Endodermal cell (in vitro differentiated cells): ENCODE data around the gene TFB2M. TPM values are rescaled to one million over a fixed set of nuclear protein-coding genes. Genes with fewer than 3 reads are reported as not detected.

Experiments
- DNase-seq: peaks from one replicate; pipeline ENCODE4 v3.0.0-alpha.2; 2017
- H3K27ac ChIP-seq: 2 replicates; pipeline ENCODE4 v1.5.1; 2013; ENCODE audit warnings: mild to moderate bottlenecking, low read depth, low read length, moderate library complexity
- H3K27me3 ChIP-seq: 2 replicates; pipeline ENCODE4 v1.6.1; 2013; ENCODE audit warnings: mild to moderate bottlenecking, low read length, moderate library complexity; ENCODE audit not compliant: insufficient read depth, control insufficient read depth, poor library complexity, severe bottlenecking
- H3K36me3 ChIP-seq: 2 replicates; pipeline ENCODE4 v1.7.0; 2013; ENCODE audit warnings: mild to moderate bottlenecking, low read length, moderate library complexity; ENCODE audit not compliant: control insufficient read depth, insufficient read depth
- H3K4me1 ChIP-seq: one replicate; pipeline ENCODE4 v1.7.0; 2013; ENCODE audit warnings: low read length; ENCODE audit not compliant: control insufficient read depth, insufficient read depth
- H3K4me3 ChIP-seq: 2 replicates; pipeline ENCODE4 v1.5.1; 2013; ENCODE audit warnings: mild to moderate bottlenecking, low read length, moderate library complexity
- H3K9ac ChIP-seq: 2 replicates; pipeline ENCODE4 v1.6.1; 2013; ENCODE audit warnings: mild to moderate bottlenecking, low read length, moderate library complexity; ENCODE audit not compliant: poor library complexity, severe bottlenecking; ENCODE audit errors: extremely low read depth
- H3K9me3 ChIP-seq: 2 replicates; pipeline ENCODE4 v1.6.1; 2013; ENCODE audit warnings: mild to moderate bottlenecking, low read length, moderate library complexity; ENCODE audit not compliant: control insufficient read depth
- H3K27ac Mint-ChIP-seq: 2 replicates; pipeline ENCODE4 v1.8.0; 2020; ENCODE audit warnings: mixed read lengths
- H3K27me3 Mint-ChIP-seq: 2 replicates; pipeline ENCODE4 v1.8.0; 2021; ENCODE audit warnings: mild to moderate bottlenecking, mixed read lengths; ENCODE audit not compliant: insufficient read depth
- H3K36me3 Mint-ChIP-seq: 2 replicates; pipeline ENCODE4 v1.8.0; 2020; ENCODE audit warnings: low read depth, mixed read lengths
- H3K4me1 Mint-ChIP-seq: 2 replicates; pipeline ENCODE4 v1.8.0; 2020; ENCODE audit warnings: mixed read lengths
- H3K4me3 Mint-ChIP-seq: 2 replicates; pipeline ENCODE4 v1.8.0; 2020; ENCODE audit warnings: mild to moderate bottlenecking, moderate library complexity, mixed read lengths
- H3K9me3 Mint-ChIP-seq: 2 replicates; pipeline ENCODE4 v1.8.0; 2020; ENCODE audit warnings: mild to moderate bottlenecking, mixed read lengths
- WGBS, 2 experiments: methylation state at CpG; one replicate each; pipeline versions ENCODE4 v1.1.5 to v1.1.7; 2013; ENCODE audit warnings: missing lambda C conversion rate in 2 of 2, mixed read lengths in 1 of 2; ENCODE audit not compliant: insufficient coverage in 1 of 2, insufficient read length in 1 of 2; 5-methylcytosine and 5-hydroxymethylcytosine counted together
- total RNA-seq, 2 donors: library from RNA; stranded (reverse); fragmentation: NEBNext Ultra II Directional in 1 of 2; extraction: Animal tissue kit (Norgen Biotek cat#: 25700) in 1 of 2; gene quantifications; 2 replicates in 1 of 2; 3 replicates in 1 of 2; pipeline ENCODE4 v1.2.1, GENCODE V29; 2021
- TF ChIP-seq, protein P1 (sequence below): fragments of 200-600 bp; sonication (generic); conservative IDR thresholded peaks from 2 replicates; pipeline ENCODE4 v1.5.0; 2021; ENCODE audit warnings: antibody characterized with exemption, mild to moderate bottlenecking

The TFB2M gene
- total RNA-seq, 2 donors from 2014 or later: 13.2 to 13.7 TPM

GRCh38 chr1:246513041-246513440 is 53.0 kb downstream of the TFB2M start:
- Mint-ChIP-seq H3K27me3 (peaks cover 6% of the 10 kb centered on the region), H3K27ac (no peak overlapping the region), H3K4me1 (no peaks in the 10 kb centered on the region), H3K9me3 (peaks cover 31% of the 10 kb centered on the region), H3K36me3 (no peaks in the 10 kb centered on the region), H3K4me3 (no peak overlapping the region)
- no peak overlapping the region for H3K9ac ChIP-seq
- 84 to 100% methylated on average over 1 to 5 of the region's 5 CpGs for WGBS, 2 experiments
- TF ChIP-seq, protein P1, sequence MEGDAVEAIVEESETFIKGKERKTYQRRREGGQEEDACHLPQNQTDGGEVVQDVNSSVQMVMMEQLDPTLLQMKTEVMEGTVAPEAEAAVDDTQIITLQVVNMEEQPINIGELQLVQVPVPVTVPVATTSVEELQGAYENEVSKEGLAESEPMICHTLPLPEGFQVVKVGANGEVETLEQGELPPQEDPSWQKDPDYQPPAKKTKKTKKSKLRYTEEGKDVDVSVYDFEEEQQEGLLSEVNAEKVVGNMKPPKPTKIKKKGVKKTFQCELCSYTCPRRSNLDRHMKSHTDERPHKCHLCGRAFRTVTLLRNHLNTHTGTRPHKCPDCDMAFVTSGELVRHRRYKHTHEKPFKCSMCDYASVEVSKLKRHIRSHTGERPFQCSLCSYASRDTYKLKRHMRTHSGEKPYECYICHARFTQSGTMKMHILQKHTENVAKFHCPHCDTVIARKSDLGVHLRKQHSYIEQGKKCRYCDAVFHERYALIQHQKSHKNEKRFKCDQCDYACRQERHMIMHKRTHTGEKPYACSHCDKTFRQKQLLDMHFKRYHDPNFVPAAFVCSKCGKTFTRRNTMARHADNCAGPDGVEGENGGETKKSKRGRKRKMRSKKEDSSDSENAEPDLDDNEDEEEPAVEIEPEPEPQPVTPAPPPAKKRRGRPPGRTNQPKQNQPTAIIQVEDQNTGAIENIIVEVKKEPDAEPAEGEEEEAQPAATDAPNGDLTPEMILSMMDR: no peak
- H3K4me1 ChIP-seq: no peaks in the 10 kb centered on the region
- H3K27me3 ChIP-seq: no peaks in the 10 kb centered on the region
- peak; percentile 23 for DNase-seq
- no peak overlapping the region for H3K4me3 ChIP-seq
- H3K36me3 ChIP-seq: no peaks in the 10 kb centered on the region
- peaks cover 15% of the 10 kb centered on the region for H3K9me3 ChIP-seq
- no peak overlapping the region for H3K27ac ChIP-seq

DNA sequence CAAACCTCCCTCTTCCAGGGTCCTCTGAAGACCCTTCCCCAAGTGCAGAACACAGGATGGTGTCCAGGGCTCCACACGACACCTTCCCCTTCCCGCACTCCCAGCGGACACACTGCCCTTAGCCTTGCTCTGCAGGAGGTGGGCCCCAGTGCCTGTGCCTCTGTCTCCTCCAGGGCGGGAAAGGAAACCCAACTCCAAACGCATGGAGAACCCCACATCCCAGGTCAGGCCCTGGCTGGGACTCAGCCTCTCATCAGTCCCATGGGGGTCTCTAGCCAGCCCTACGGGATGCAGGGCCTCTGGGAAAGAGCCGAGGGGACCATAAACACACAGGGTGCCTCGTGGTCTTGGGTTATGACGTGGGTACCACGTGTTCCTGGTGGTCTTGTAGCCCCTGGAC is 53.4 kb downstream of the TFB2M start:
- no peaks in the 10 kb centered on the region for H3K27me3 ChIP-seq
- H3K27ac ChIP-seq: no peak overlapping the region
- H3K36me3 Mint-ChIP-seq: no peaks in the 10 kb centered on the region
- H3K9me3 Mint-ChIP-seq: peaks cover 31% of the 10 kb centered on the region
- no peak for DNase-seq
- H3K4me1 ChIP-seq: no peaks in the 10 kb centered on the region
- no peak overlapping the region for H3K9ac ChIP-seq
- H3K4me1 Mint-ChIP-seq: no peaks in the 10 kb centered on the region
- H3K36me3 ChIP-seq: no peaks in the 10 kb centered on the region
- H3K9me3 ChIP-seq: peaks cover 15% of the 10 kb centered on the region
- no peak overlapping the region for H3K4me3 ChIP-seq
- WGBS, 2 experiments: 77 to 83% methylated on average over 8 to 10 of the region's 10 CpGs
- H3K4me3 Mint-ChIP-seq: no peak overlapping the region
- TF ChIP-seq, protein P1: no peak
- no peak overlapping the region for H3K27ac Mint-ChIP-seq
- H3K27me3 Mint-ChIP-seq: peaks cover 6% of the 10 kb centered on the region

GRCh38 chr1:246512230-246512629 is 53.8 kb downstream of the TFB2M start:
- Histone ChIP-seq H3K27ac (no peak overlapping the region), H3K36me3 (no peaks in the 10 kb centered on the region), H3K9me3 (peaks cover 15% of the 10 kb centered on the region), H3K27me3 (no peaks in the 10 kb centered on the region), H3K4me1 (no peaks in the 10 kb centered on the region), H3K4me3 (no peak overlapping the region), H3K9ac (no peak overlapping the region)
- peaks cover 31% of the 10 kb centered on the region for H3K9me3 Mint-ChIP-seq
- H3K4me1 Mint-ChIP-seq: no peaks in the 10 kb centered on the region
- 92% methylated on average over 7 of the region's 7 CpGs; no CpG with 5 or more reads in 1 of the 2 experiments for WGBS, 2 experiments
- no peak for DNase-seq
- H3K27me3 Mint-ChIP-seq: peaks cover 6% of the 10 kb centered on the region
- no peak overlapping the region for H3K27ac Mint-ChIP-seq
- no peak overlapping the region for H3K4me3 Mint-ChIP-seq
- H3K36me3 Mint-ChIP-seq: no peaks in the 10 kb centered on the region
- TF ChIP-seq, protein P1: no peak
